Gastroesophageal sphincter (tissue), 3 donors: ENCODE measurements around the gene VTI1A.

ENCODE experiments used
- EP300 ChIP-seq: sonication (generic); formaldehyde crosslinking; IDR thresholded peaks from one replicate; pipeline ENCODE4 v1.6.1; 2017; ENCODE audit warnings: antibody characterized with exemption, mild to moderate bottlenecking
- POLR2A ChIP-seq, 2 donors: fragments of 450-650 bp; IDR thresholded peaks; one replicate each; pipeline ENCODE4 v1.6.1; 2017; ENCODE audit warnings: antibody characterized with exemption in 2 of 2, mild to moderate bottlenecking in 2 of 2, moderate library complexity in 1 of 2
- POLR2AphosphoS5 ChIP-seq: sonication (generic); formaldehyde crosslinking; IDR thresholded peaks from one replicate; pipeline ENCODE4 v1.6.1; 2017; ENCODE audit warnings: antibody characterized with exemption
- TF ChIP-seq, protein P1 (sequence below), 4 experiments: fragments of 200-600 bp in 2 of 4; fragments of 450-650 bp in 2 of 4; sonication (generic) in 1 of 4; IDR thresholded peaks; one replicate each; pipeline ENCODE4 v1.5.1; 2017 to 2019; ENCODE audit warnings: antibody characterized with exemption in 4 of 4, mild to moderate bottlenecking in 2 of 4, moderate library complexity in 2 of 4

DNA sequence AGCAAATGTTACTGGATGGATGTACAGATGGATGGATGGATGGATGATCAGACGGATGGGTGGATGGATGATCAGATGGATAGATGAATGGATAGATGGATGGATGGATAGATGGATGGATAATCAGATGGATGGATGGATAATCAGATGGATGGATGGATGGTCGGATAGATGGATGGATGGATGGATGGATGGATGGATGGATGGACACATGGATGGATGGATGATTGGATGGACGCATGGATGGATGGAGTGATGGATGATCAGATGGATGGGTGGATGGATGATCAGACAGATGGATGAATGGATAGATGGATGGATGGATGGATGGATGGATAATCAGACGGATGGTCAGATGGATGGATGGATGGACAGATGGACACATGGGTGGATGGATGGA is 412.8 kb downstream of the VTI1A start:
- TF ChIP-seq, protein P1, sequence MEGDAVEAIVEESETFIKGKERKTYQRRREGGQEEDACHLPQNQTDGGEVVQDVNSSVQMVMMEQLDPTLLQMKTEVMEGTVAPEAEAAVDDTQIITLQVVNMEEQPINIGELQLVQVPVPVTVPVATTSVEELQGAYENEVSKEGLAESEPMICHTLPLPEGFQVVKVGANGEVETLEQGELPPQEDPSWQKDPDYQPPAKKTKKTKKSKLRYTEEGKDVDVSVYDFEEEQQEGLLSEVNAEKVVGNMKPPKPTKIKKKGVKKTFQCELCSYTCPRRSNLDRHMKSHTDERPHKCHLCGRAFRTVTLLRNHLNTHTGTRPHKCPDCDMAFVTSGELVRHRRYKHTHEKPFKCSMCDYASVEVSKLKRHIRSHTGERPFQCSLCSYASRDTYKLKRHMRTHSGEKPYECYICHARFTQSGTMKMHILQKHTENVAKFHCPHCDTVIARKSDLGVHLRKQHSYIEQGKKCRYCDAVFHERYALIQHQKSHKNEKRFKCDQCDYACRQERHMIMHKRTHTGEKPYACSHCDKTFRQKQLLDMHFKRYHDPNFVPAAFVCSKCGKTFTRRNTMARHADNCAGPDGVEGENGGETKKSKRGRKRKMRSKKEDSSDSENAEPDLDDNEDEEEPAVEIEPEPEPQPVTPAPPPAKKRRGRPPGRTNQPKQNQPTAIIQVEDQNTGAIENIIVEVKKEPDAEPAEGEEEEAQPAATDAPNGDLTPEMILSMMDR (IDR thresholded peaks at IDR 0.05) = no peak
- TF ChIP-seq EP300 (no peak), POLR2AphosphoS5 (no peak), POLR2A (IDR thresholded peaks at IDR 0.05) (no peak)
